A549 (cell line): ENCODE measurements around the gene CNTNAP5. TPM values are rescaled to one million over a fixed set of nuclear protein-coding genes. Genes with fewer than 3 reads are reported as not detected.

ENCODE experiments used
- ATAC-seq, 2 experiments: fragments of 200-7000 bp in 1 of 2; fragments of >200 bp in 1 of 2; cut with Nextera tagmentation in 1 of 2; cut with Tn5 transposase in 1 of 2; 3 replicates each; pipeline versions ENCODE4 v1.8.0 to v1.9.1; 2018 to 2020; ENCODE audit warnings: mild to moderate bottlenecking in 1 of 2, moderate library complexity in 1 of 2
- CTCF ChIA-PET: fragments of 300-600 bp; sonication (Branson Sonifier 250); formaldehyde crosslinking; extraction: SDS; loops from one replicate; lab custom pipeline; 2021; ENCODE audit warnings: antibody characterized with exemption, inconsistent platforms; lab: Yijun Ruan, JAX
- POLR2A ChIA-PET: fragments of 350-600 bp; formaldehyde crosslinking; extraction: SDS; loops from one replicate; lab custom pipeline; 2021; ENCODE audit warnings: antibody characterized with exemption, inconsistent platforms; lab: Yijun Ruan, JAX
- DNase-seq, 2 experiments: peaks; one replicate each; pipeline versions ENCODE4 v3.0.0 to v3.0.0-alpha.2; 2011 to 2016; ENCODE audit warnings: low read depth in 1 of 2, low spot score in 1 of 2
- FAIRE-seq: peaks from 2 replicates; lab custom pipeline; 2011; peaks lifted over from hg19 to GRCh38; lab: Jason Lieb, UNC
- H3K27ac ChIP-seq, 2 experiments: fragments of >200 bp; sonication (Bioruptor Twin); formaldehyde crosslinking; 3 replicates each; pipeline ENCODE4 v1.5.1; 2016 to 2017
- H3K4me1 ChIP-seq: fragments of >200 bp; sonication (Bioruptor Twin); formaldehyde crosslinking; 3 replicates; pipeline ENCODE4 v1.6.1; 2016
- H3K4me2 ChIP-seq: fragments of >200 bp; sonication (Bioruptor Twin); formaldehyde crosslinking; 3 replicates; pipeline ENCODE4 v1.6.1; 2016
- H3K4me3 ChIP-seq: fragments of >200 bp; sonication (Bioruptor Twin); formaldehyde crosslinking; 3 replicates; pipeline ENCODE4 v1.5.1; 2016
- H3K9me3 ChIP-seq: fragments of >200 bp; sonication (Bioruptor Twin); formaldehyde crosslinking; 3 replicates; pipeline ENCODE4 v1.6.1; 2016
- CHD2 ChIP-seq: fragments of 150-350 bp; IDR thresholded peaks from 2 replicates; pipeline ENCODE4 v1.6.1; 2014; ENCODE audit warnings: low read length; ENCODE audit not compliant: partially characterized antibody
- CHD4 ChIP-seq: fragments of 200-600 bp; sonication (generic); IDR thresholded peaks from 2 replicates; pipeline ENCODE4 v1.6.1; 2016; ENCODE audit warnings: antibody characterized with exemption, mild to moderate bottlenecking, borderline replicate concordance
- CTCF ChIP-seq: fragments of >200 bp; sonication (Bioruptor Twin); formaldehyde crosslinking; IDR thresholded peaks from 3 replicates; pipeline ENCODE4 v1.5.1; 2016
- EHF ChIP-seq: fragments of 250-450 bp; sonication (Bioruptor Pico); IDR thresholded peaks from 2 replicates; pipeline ENCODE4 v1.5.0; 2020; ENCODE audit warnings: mild to moderate bottlenecking
- FOSB ChIP-seq: fragments of 250-450 bp; sonication (Bioruptor Pico); IDR thresholded peaks from 2 replicates; pipeline ENCODE4 v1.5.0; 2020; ENCODE audit warnings: mild to moderate bottlenecking, moderate library complexity
- FOSL2 ChIP-seq, 2 experiments: fragments of 450-650 bp in 1 of 2; fragments of >200 bp in 1 of 2; sonication (Bioruptor Twin) in 1 of 2; formaldehyde crosslinking; IDR thresholded peaks; 2 replicates each; pipeline versions ENCODE4 v1.5.0 to v1.6.1; 2016 to 2020; ENCODE audit warnings: mild to moderate bottlenecking in 1 of 2, moderate library complexity in 1 of 2
- HOXA7 ChIP-seq: fragments of 250-450 bp; sonication (Bioruptor Pico); IDR thresholded peaks from 2 replicates; pipeline ENCODE4 v1.5.0; 2020; ENCODE audit warnings: mild to moderate bottlenecking, moderate library complexity
- JUN ChIP-seq, 2 experiments: fragments of >200 bp; sonication (Bioruptor Twin); formaldehyde crosslinking; IDR thresholded peaks; 2 replicates in 1 of 2; 3 replicates in 1 of 2; pipeline ENCODE4 v1.6.1; 2016 to 2017
- KDM1A ChIP-seq: fragments of 200-600 bp; sonication (generic); IDR thresholded peaks from 2 replicates; pipeline ENCODE4 v1.6.1; 2016; ENCODE audit warnings: low read depth, mild to moderate bottlenecking
- KDM5A ChIP-seq: fragments of 200-600 bp; sonication (generic); IDR thresholded peaks from 2 replicates; pipeline ENCODE4 v1.6.1; 2016; ENCODE audit warnings: antibody characterized with exemption, mild to moderate bottlenecking
- MAFK ChIP-seq: fragments of 450-650 bp; IDR thresholded peaks from 2 replicates; pipeline ENCODE4 v1.6.1; 2014; ENCODE audit not compliant: partially characterized antibody
- POLR2A ChIP-seq: IDR thresholded peaks from 2 replicates; pipeline ENCODE4 v1.6.1; 2012; ENCODE audit warnings: mild to moderate bottlenecking, low read length
- RARB ChIP-seq: fragments of 250-450 bp; sonication (Bioruptor Pico); IDR thresholded peaks from 2 replicates; pipeline ENCODE4 v1.8.0; 2021; ENCODE audit warnings: mild to moderate bottlenecking, moderate library complexity
- RCOR1 ChIP-seq: fragments of 150-350 bp; IDR thresholded peaks from 2 replicates; pipeline ENCODE4 v1.6.1; 2014; ENCODE audit warnings: antibody characterized with exemption, low read length, low read depth
- REST ChIP-seq: fragments of 200-600 bp; sonication (generic); IDR thresholded peaks from 2 replicates; pipeline ENCODE4 v1.6.1; 2016; ENCODE audit warnings: antibody characterized with exemption, mild to moderate bottlenecking, moderate library complexity
- RFX5 ChIP-seq: fragments of 450-650 bp; IDR thresholded peaks from 2 replicates; pipeline ENCODE4 v1.7.1; 2014; ENCODE audit warnings: antibody characterized with exemption, mild to moderate bottlenecking, moderate library complexity
- TFCP2L1 ChIP-seq: fragments of 250-450 bp; sonication (Bioruptor Pico); IDR thresholded peaks from 2 replicates; pipeline ENCODE4 v1.5.0; 2021; ENCODE audit warnings: mild to moderate bottlenecking
- WGBS: methylation state at CpG from one replicate; pipeline ENCODE4 v1.1.6; 2017; ENCODE audit errors: missing lambda C conversion rate; 5-methylcytosine and 5-hydroxymethylcytosine counted together
- polyA plus RNA-seq, 4 experiments: library from polyadenylated mRNA; depleted of rRNA in 3 of 4; stranded (reverse); fragments of >200 nt; fragmentation: RNase III in 1 of 4; extraction: RNeasy Plus Mini Kit Qiagen cat#74134 plus additional on column Dnase treatment in 1 of 4; gene quantifications; 2 replicates in 3 of 4; 3 replicates in 1 of 4; pipeline ENCODE4 v1.2.3, GENCODE V29; 2011 to 2017
- TF ChIP-seq, protein P1 (sequence below): fragments of >200 bp; sonication (Bioruptor Twin); formaldehyde crosslinking; IDR thresholded peaks from 2 replicates; pipeline ENCODE4 v1.6.1; 2016
- TF ChIP-seq, protein P2 (sequence below): fragments of 250-450 bp; sonication (Bioruptor Pico); IDR thresholded peaks from 2 replicates; pipeline ENCODE4 v1.5.0; 2020; ENCODE audit warnings: low read depth, mild to moderate bottlenecking, moderate library complexity
- TF ChIP-seq, protein P3 (sequence below): IDR thresholded peaks from 2 replicates; pipeline ENCODE4 v1.6.1; 2012; ENCODE audit warnings: low read depth, borderline replicate concordance

CNTNAP5 gene
- polyA plus RNA-seq, 2 of the 4 experiments (the other 2 are of a cell fraction) = not detected

DNA sequence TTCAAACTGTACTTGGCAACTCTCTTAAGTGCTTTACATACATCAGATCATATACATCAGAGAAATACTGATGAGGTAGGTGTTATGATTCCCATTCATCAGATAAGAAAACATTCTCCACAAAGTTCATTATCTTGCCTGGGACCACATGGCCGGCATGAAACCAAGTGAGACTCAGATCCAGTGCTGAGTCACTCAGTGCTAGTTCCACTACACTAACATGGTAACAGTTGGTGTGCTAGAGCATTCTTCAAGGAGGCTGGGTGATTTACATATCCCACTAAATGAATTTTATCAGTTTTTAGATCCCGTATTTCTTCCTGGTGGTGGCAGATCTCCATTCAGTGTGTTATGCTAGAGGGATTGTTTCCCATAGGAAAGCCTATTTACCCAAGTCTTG lies 772.0 kb downstream of the CNTNAP5 start:
- Histone ChIP-seq H3K9me3 (no peaks in the 10 kb centered on the region), H3K4me1 (no peaks in the 10 kb centered on the region), H3K4me2 (no peak overlapping the region), H3K4me3 (no peak overlapping the region), H3K27ac (no peak overlapping the region)
- 0% methylated on average over 2 of the region's 2 CpGs for WGBS
- no peak for FAIRE-seq
- ChIA-PET POLR2A (no interaction called here), CTCF (no interaction called here)
- ATAC-seq = no peak
- DNase-seq = no peak
- no peak for TF ChIP-seq EHF (CRISPR knock-in tag)

- Histone ChIP-seq H3K9me3 (no peaks in the 10 kb centered on the region), H3K4me2 (no peak overlapping the region), H3K27ac (no peak overlapping the region), H3K4me1 (no peaks in the 10 kb centered on the region)
- CTCF ChIA-PET = no interaction called here
- no peak for DNase-seq
- WGBS = 16% methylated on average over 1 of the region's 1 CpG
- TF ChIP-seq EHF (CRISPR knock-in tag) = no peak
- no peak for TF ChIP-seq HOXA7 (CRISPR knock-in tag)
- TF ChIP-seq, protein P1, sequence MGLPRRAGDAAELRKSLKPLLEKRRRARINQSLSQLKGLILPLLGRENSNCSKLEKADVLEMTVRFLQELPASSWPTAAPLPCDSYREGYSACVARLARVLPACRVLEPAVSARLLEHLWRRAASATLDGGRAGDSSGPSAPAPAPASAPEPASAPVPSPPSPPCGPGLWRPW = no peak
- TF ChIP-seq TFCP2L1 = no peak
- no peak for TF ChIP-seq JUN (IDR thresholded peaks at IDR 0.05)
- no peak for TF ChIP-seq RFX5
- no peak for TF ChIP-seq REST
- TF ChIP-seq RCOR1 = no peak
- TF ChIP-seq CHD4 = no peak
- no peak for TF ChIP-seq CHD2
- no peak for TF ChIP-seq POLR2A
- no peak for TF ChIP-seq FOSB (CRISPR knock-in tag)
- no peak for TF ChIP-seq KDM1A
- TF ChIP-seq CTCF = no peak
- TF ChIP-seq MAFK = no peak
- TF ChIP-seq RARB (CRISPR knock-in tag) = no peak
- TF ChIP-seq FOSL2 (IDR thresholded peaks at IDR 0.05) = no peak
- no peak for TF ChIP-seq FOSL2 (CRISPR knock-in tag; IDR thresholded peaks at IDR 0.05)
- TF ChIP-seq, protein P2, sequence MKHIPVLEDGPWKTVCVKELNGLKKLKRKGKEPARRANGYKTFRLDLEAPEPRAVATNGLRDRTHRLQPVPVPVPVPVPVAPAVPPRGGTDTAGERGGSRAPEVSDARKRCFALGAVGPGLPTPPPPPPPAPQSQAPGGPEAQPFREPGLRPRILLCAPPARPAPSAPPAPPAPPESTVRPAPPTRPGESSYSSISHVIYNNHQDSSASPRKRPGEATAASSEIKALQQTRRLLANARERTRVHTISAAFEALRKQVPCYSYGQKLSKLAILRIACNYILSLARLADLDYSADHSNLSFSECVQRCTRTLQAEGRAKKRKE (CRISPR knock-in tag) = no peak
- no peak for TF ChIP-seq KDM5A
- TF ChIP-seq, protein P3, sequence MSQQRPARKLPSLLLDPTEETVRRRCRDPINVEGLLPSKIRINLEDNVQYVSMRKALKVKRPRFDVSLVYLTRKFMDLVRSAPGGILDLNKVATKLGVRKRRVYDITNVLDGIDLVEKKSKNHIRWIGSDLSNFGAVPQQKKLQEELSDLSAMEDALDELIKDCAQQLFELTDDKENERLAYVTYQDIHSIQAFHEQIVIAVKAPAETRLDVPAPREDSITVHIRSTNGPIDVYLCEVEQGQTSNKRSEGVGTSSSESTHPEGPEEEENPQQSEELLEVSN = no peak
- TF ChIP-seq, all 56 proteins: peak for 0
- no peak overlapping the region for H3K4me3 ChIP-seq
- POLR2A ChIA-PET = no interaction called here
- FAIRE-seq = no peak
- ATAC-seq = no peak
Measured at GRCh38 chr2:124798551-124798950, 773.5 kb downstream of the CNTNAP5 start.
